ENCODE results near the gene SAP30L. TPM values are rescaled to one million over a fixed set of nuclear protein-coding genes. Genes with fewer than 3 reads are reported as not detected.

The SAP30L gene
- total and polyA plus RNA-seq, 12 donors: 14.4 to 38.3 (median 33.8) TPM

DNA sequence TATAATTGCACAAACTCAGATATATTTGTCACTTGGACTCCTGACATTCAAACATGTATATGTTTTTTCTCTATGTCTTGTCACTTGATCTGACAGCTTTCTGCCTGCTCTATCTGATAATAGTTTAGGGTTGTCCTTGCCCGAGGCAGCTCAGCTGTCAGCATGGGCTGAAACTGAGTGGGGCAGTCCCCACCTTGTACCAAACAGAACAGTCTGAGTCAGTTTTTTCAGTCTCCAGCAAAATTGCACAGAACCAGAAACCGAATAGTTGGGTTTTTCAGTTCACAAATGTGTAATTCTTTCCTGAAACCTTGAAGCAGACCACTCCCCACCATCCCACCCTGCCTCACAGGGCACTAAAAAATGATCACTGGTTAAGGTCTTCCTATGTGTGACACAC, 41.7 kb downstream of the SAP30L start:
- Histone ChIP-seq H3K9me3 (no peaks in the 10 kb centered on the region), H3K4me1 (peaks cover 2 to 23% (median 15%) of the 10 kb centered on the region in 9 donors), H3K27ac (no peak overlapping the region), H3K36me3 (no peaks in the 10 kb centered on the region), H3K4me3 (no peak overlapping the region), H3K27me3 (peaks cover 0 to 100% (median 88%) of the 10 kb centered on the region in 7 donors)
- DNase-seq (no peak), ATAC-seq (no peak)
- intact Hi-C loops (cut with DNase I): no loop called here
- WGBS, 2 donors: 45 to 54% methylated on average over 2 of the region's 2 CpGs
- TF ChIP-seq, protein P1, sequence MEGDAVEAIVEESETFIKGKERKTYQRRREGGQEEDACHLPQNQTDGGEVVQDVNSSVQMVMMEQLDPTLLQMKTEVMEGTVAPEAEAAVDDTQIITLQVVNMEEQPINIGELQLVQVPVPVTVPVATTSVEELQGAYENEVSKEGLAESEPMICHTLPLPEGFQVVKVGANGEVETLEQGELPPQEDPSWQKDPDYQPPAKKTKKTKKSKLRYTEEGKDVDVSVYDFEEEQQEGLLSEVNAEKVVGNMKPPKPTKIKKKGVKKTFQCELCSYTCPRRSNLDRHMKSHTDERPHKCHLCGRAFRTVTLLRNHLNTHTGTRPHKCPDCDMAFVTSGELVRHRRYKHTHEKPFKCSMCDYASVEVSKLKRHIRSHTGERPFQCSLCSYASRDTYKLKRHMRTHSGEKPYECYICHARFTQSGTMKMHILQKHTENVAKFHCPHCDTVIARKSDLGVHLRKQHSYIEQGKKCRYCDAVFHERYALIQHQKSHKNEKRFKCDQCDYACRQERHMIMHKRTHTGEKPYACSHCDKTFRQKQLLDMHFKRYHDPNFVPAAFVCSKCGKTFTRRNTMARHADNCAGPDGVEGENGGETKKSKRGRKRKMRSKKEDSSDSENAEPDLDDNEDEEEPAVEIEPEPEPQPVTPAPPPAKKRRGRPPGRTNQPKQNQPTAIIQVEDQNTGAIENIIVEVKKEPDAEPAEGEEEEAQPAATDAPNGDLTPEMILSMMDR (IDR thresholded peaks at IDR 0.05): no peak

DNA sequence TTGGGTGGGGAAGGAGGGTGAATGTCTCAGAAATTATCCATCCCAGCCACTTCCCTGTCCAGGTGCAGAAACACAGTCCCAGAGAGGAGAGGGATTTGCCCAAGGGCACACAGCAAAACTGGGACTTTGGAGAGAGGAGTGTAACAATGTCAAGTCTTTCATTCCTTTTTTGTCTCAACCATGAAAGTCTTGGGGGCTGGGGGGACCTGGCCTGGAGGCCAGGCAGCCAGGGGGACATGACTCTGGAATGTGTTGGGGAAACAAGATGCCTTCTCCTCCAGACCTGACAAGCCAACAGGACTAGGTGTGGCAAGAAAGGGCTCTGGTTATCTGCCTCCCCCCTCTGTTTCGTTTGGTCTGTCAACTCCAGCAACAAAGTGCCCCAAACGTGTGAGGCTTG, 46.1 kb downstream of the SAP30L start:
- Histone ChIP-seq H3K4me1 (no peaks in the 10 kb centered on the region), H3K27ac (no peak overlapping the region), H3K4me3 (no peak overlapping the region), H3K36me3 (no peaks in the 10 kb centered on the region), H3K27me3 (peaks cover 0 to 99% (median 78%) of the 10 kb centered on the region in 7 donors), H3K9me3 (no peaks in the 10 kb centered on the region)
- DNase-seq: no peak
- 51 to 59% methylated on average over 2 of the region's 2 CpGs for WGBS, 2 donors
- TF ChIP-seq, protein P1 (IDR thresholded peaks at IDR 0.05): no peak
- intact Hi-C loops (cut with DNase I): no loop called here
- no peak for ATAC-seq

DNA sequence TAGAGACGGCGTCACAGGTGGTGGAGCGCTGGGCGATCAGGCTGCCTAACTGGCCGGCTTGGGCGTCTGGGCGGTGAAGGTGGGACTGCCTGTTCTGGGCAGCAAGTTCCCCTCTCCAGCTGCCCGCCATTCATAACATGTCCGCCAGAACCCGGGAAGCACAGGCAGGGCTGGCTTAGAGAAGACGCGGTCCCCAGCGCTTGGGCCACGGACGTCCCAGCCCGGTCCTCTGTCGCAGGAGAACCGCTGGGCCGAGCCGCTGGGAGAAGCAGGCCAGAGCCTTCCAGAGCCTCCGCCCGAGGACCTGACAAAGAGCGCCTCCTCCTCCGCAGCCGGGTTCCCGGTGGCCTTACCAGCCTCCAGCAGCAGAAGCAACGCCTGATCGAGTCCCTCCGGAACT, 47.5 kb downstream of the SAP30L start:
- H3K27me3 ChIP-seq: peaks cover 0 to 99% (median 75%) of the 10 kb centered on the region in 7 donors
- TF ChIP-seq, protein P1 (IDR thresholded peaks at IDR 0.05): no peak
- 50 to 67% methylated on average over 29 of the region's 29 CpGs for WGBS, 2 donors
- H3K4me3 ChIP-seq: no peak overlapping the region
- intact Hi-C loops (cut with DNase I): no loop called here
- no peak for DNase-seq
- no peaks in the 10 kb centered on the region for H3K9me3 ChIP-seq
- no peaks in the 10 kb centered on the region for H3K4me1 ChIP-seq
- no peak for ATAC-seq
- H3K27ac ChIP-seq: no peak overlapping the region
- H3K36me3 ChIP-seq: no peaks in the 10 kb centered on the region

- 61 to 77% methylated on average over 4 of the region's 4 CpGs for WGBS, 2 donors
- H3K9me3 ChIP-seq: no peaks in the 10 kb centered on the region
- H3K4me1 ChIP-seq: no peaks in the 10 kb centered on the region
- H3K36me3 ChIP-seq: no peaks in the 10 kb centered on the region
- intact Hi-C loops (cut with DNase I): no loop called here
- DNase-seq (no peak), ATAC-seq (no peak)
- TF ChIP-seq, protein P1 (IDR thresholded peaks at IDR 0.05): no peak
- no peak overlapping the region for H3K4me3 ChIP-seq
- H3K27me3 ChIP-seq: peaks cover 0 to 92% (median 69%) of the 10 kb centered on the region in 7 donors
- H3K27ac ChIP-seq: no peak overlapping the region
These were observed 48.2 kb downstream of the SAP30L start for GRCh38 chr5:154494036-154494435.
